IPS-18c (cell line): ENCODE data around the gene TSC22D1.

Source experiments
- H3K4me3 ChIP-seq: 2 replicates; pipeline ENCODE4 v1.7.0; 2013; ENCODE audit warnings: low read depth, mild to moderate bottlenecking, low read length, moderate library complexity; ENCODE audit not compliant: insufficient read depth
- H3K9me3 ChIP-seq: one replicate; pipeline ENCODE4 v1.6.1; 2013; ENCODE audit warnings: mild to moderate bottlenecking, low read length, moderate library complexity; ENCODE audit not compliant: control insufficient read depth, insufficient read depth

Gene TSC22D1

DNA sequence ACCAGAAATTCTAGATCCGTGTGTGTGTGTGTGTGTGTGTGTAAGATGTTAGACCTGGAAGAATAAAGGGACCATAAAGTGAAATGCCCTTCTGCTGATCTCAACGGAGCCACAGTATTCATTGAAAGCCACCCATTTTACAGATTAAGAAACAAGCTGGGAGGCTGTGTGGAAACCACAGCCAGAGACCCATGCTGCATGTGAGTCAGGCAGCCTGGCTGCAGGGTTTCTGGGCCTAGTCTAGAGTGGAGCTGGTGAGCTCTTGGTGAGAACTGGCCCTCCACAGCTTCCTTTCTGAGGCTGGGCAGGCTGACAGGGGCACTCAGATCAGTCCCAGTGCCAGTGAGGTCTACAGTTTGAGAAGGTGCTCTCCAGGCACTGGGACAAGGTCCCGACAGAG, 127.3 kb downstream of the TSC22D1 start:
- Histone ChIP-seq H3K9me3 (no peaks in the 10 kb centered on the region), H3K4me3 (no peak overlapping the region)

GRCh38 chr13:44448373-44448772, 127.8 kb downstream of the TSC22D1 start:
- H3K9me3 ChIP-seq: no peaks in the 10 kb centered on the region
- H3K4me3 ChIP-seq: no peak overlapping the region

GRCh38 chr13:44447783-44448321, 128.3 kb downstream of the TSC22D1 start:
- Histone ChIP-seq H3K4me3 (no peak overlapping the region), H3K9me3 (no peaks in the 10 kb centered on the region)

- H3K9me3 ChIP-seq: no peaks in the 10 kb centered on the region
These were observed 136.0 kb downstream of the TSC22D1 start for GRCh38 chr13:44440046-44440608.

GRCh38 chr13:44439452-44440024, 136.6 kb downstream of the TSC22D1 start:
- no peaks in the 10 kb centered on the region for H3K9me3 ChIP-seq
- H3K4me3 ChIP-seq: no peak overlapping the region

More at GRCh38 chr13:44440046-44440608, 136.0 kb downstream of the TSC22D1 start:
- H3K4me3 ChIP-seq: no peak overlapping the region

DNA sequence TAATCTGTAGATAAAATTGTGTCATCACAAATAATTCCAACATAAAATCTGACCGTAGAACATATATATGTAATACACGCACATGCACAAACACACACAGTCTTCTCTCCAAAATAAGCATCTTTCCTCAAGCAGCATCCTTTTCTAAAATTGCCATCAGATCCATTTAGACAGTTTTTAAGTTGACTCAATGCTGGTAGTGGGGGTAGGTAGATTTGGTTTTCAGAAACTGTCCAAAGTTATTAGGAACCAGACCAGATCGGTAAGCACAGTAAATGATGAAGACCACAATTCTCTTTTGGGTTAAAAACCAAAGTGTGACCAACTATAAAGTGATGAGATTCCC, 137.9 kb downstream of the TSC22D1 start:
- H3K9me3 ChIP-seq: no peaks in the 10 kb centered on the region
- H3K4me3 ChIP-seq: no peak overlapping the region

GRCh38 chr13:44437356-44438233, 138.5 kb downstream of the TSC22D1 start:
- H3K9me3 ChIP-seq: no peaks in the 10 kb centered on the region
- H3K4me3 ChIP-seq: peak overlapping the region; percentile 61; the same call in 1 of the 2 replicates

DNA sequence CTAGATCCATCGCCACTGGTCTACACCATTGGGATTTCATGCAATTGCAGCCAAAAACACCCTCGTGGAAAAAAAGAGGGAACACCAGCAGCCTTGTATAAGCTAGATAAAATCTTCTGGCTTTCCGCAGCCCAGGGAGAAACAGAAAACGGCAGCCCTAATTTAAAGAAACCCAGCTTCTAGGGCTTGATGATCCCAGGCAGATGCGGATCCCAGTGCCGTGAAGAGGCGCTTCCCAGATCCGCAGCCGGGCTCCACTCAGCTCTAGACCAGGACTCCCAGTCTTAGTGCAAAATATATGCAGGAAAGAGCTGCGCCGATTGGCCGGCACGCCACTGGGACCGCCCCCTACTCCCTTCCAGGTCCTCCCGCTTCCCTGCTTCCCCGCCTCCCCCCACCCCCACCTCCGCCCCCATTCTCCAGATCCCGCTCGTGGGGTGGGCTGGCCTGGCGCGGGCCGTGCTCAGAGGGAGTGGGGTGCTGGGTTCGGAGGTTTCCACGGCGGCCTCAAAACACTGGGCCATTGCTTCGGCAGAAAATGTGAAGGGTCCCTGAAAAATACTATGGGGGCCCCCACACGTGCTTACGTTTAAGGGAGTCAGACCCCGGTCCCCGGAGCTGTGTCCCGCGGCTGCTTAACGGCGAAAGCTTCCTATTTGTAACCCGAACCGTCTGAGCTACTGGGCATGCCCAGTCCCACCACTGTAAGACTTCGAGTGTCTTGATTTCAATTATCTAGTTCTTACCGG, 139.4 kb downstream of the TSC22D1 start:
- H3K4me3 ChIP-seq: peak overlapping the region; percentile 61
- no peaks in the 10 kb centered on the region for H3K9me3 ChIP-seq

- Histone ChIP-seq H3K9me3 (no peaks in the 10 kb centered on the region), H3K4me3 (peak overlapping the region; percentile 58)
These were observed 140.1 kb downstream of the TSC22D1 start for GRCh38 chr13:44435919-44436510.

- peak overlapping the region; percentile 58 for H3K4me3 ChIP-seq
- no peaks in the 10 kb centered on the region for H3K9me3 ChIP-seq
These were observed 140.8 kb downstream of the TSC22D1 start for GRCh38 chr13:44435142-44435918.

DNA sequence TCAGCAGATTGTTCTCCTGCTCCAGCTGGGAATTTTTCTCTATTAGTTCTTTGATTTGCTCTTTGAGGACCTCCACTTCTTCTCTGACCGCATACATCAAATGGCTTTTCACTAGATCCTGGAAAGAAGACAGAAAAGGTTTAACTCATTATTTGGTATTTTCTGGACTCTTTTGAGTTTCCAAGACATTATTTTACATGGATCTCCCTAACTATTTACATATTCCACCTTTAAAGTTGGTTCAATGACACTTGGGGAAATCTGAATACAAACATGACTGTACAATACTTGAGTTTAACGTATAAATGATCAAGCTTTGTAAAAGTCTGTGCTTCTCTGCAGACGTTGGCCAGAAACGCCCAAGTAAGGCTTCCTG, 141.4 kb downstream of the TSC22D1 start:
- Histone ChIP-seq H3K4me3 (peak overlapping the region; percentile 22; the same call in 1 of the 2 replicates), H3K9me3 (no peaks in the 10 kb centered on the region)

GRCh38 chr13:44433863-44434765, 142.0 kb downstream of the TSC22D1 start:
- H3K9me3 ChIP-seq: no peaks in the 10 kb centered on the region
- peak overlapping the region; percentile 22; the same call in 1 of the 2 replicates for H3K4me3 ChIP-seq

DNA sequence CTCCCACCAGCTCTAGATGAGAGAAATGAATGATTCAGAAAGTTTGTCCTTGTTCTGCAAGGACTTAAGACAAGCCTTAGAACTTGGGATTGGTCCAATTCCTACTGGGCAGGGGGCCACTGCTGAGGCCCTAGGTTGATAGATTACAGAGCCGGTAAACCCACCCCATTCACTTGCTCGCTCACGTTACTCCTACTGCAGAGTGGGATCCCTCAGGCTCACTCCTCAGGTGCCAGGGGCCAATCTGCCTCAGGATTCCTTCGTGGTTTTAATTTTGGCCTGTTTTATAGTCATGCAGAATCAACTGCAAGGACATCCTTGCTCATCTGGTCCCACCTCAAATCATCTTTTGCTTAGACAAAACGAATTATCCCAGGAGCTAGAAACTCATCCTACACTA, 143.5 kb downstream of the TSC22D1 start:
- Histone ChIP-seq H3K4me3 (no peak overlapping the region), H3K9me3 (no peaks in the 10 kb centered on the region)

GRCh38 chr13:44431150-44431549, 145.0 kb downstream of the TSC22D1 start:
- Histone ChIP-seq H3K4me3 (no peak overlapping the region), H3K9me3 (no peaks in the 10 kb centered on the region)

GRCh38 chr13:44429311-44429710, 146.8 kb downstream of the TSC22D1 start:
- H3K4me3 ChIP-seq: no peak overlapping the region
- H3K9me3 ChIP-seq: no peaks in the 10 kb centered on the region
